Fibroblast of gingiva (primary cell): Measurements from ENCODE around the gene POC1A.
"Not testable (repeated sequence)": the region's sequence is repeated elsewhere in the genome, so short reads cannot be mapped to it uniquely, and the experiment has no call there.

Source experiments
- DNase-seq: peaks from one replicate; pipeline ENCODE4 v3.0.0-alpha.2; 2011; ENCODE audit warnings: low read depth

POC1A gene

GRCh38 chr3:52183786-52184445, 29.7 kb upstream of the POC1A start:
- DNase-seq: no peak

DNA sequence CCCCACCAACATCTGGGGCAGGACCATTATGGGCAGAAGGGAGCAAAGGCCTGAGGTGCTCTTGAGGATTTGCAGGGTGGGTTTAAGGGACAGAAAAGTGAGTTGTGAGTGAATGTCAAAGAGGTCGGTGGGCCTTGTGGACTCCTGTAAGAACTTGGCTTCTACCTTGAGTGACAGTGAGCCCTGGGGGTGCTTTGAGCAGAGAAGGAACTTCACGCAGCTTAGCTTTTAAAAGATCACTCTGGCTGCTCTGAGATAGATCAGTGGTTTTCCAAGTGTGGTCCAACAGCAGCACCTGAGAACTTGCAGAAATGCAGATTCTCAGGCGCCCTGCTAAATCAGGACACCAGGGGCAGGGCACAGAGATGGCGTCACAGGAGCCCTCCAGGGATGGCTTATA, 28.5 kb upstream of the POC1A start:
- no peak for DNase-seq

DNA sequence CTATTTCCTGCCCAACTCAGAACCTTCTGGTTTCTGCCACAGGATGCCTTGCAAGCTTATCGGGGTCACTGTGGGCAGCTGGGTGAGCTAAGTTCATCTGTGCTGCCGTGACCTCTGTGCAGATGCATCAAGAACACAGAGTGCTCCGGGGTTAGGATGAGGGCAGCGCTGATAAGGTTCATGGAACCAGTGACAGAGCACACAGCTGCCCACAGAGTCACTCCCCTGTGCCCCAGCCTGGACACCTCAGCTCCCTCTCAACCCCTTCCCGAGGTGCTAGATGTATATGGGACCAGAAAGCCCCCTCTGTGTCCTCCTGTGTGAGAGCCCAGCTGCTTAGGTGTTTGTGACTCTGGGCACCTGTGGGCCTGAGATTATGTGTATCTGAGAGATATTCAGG, 28.0 kb upstream of the POC1A start:
- DNase-seq: no peak

DNA sequence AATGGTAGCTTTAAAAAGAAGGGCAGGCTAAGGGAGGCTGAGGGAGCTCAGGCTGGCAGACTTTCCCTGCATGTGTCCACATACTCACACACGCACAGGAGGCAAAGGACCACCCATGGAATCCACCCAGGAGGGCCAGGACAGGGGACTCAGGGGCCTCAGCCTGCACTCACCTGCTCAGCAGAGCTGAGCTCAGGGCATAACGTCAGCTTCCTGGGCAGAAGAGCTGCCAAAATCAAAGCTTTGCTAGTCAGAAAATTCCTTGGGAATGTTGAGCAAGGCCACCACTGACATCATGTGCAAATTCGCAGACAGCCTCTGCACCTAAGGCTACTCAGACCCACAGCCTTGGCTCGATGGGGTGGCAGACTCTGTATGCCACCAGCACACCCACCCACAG, 27.3 kb upstream of the POC1A start:
- peak; percentile 30 for DNase-seq

DNA sequence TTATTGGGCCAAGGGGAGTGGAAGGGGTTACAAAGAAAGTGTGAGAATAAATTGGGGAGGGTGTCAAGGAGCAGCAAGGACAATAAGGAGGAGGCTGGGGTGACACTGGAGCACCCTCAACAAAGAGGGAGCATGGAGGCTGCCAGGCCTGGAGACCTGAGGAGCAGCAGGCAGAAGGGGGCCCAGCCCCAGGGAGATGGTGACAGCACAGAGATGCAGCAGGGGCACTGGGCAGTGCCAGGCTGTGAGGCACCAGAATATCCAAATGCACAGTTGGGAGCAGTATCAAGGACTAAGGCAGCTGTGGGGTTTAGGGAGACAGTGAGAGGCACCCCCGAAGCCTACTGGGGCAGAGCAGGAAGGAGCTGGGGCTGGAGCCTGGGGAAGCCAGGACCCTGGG, 24.3 kb upstream of the POC1A start:
- no peak for DNase-seq

GRCh38 chr3:52178126-52178525, 23.9 kb upstream of the POC1A start:
- not testable (repeated sequence) for DNase-seq

GRCh38 chr3:52177701-52178042, 23.4 kb upstream of the POC1A start:
- DNase-seq: no peak

- no peak for DNase-seq
Observed at GRCh38 chr3:52176951-52177700, 22.9 kb upstream of the POC1A start.

DNA sequence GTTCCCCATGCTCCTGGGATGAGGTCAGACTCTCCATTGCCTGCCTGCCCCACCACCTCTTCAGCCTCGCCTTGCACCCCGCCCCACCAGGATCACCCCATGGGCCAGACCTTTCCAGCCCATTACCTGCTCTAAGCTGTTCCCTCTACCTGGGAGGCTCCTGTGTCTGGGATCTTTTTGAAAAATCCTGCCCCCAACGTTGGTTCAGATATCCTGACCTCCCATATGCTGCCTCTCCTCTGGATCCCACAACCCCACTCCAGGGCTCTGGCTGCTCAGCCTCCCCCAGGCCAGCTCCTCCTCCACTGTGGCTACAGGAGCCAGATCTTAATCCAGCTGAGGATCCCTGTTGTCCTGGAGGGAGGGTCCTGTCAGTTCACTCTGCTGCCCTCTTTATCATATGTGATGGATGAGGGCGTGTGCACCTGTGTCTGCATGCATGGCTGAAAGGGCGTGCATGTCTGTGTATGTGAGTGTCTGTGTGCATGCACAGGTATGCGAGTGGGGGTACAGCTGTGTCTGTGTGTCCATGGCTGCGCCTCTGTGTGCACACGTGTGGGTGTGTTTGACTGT, 22.0 kb upstream of the POC1A start:
- DNase-seq: no peak

DNA sequence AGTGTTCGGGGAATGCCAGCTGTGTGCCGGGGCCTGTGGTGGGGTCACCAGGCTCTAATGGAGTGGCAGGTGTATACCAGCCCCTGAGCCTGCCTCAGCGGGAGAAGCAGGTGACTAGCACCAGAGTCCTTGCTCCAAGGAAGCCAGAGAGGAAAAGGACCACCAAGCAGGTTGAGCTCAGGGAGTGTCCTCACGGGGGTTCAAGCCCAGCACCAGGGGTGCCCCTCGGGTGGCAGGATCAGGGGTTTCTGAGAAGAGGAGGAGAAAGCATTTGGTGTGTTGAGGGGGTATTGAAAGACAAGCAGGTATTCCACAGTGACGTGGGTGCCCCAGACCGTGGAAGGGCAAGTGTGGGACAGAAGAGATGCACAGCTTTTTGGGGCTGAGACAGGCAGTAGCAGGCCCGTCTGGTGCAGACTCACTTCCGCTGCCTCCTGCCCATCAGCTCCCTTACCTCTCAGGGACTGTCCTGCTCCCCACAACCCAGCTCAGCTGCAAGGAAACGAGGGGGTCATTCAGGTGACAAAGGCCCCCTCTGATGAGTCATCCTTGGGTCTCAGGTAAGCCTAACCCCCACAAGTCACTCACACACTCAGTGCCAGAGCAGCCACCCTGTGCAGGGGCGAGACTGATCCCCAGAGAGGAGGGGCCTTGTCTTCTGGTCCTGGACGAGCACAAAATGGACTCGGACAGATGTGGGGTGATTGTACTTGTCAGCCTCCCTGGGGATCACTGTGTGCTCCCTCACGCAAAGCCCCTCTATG, 21.4 kb upstream of the POC1A start:
- DNase-seq: no peak

GRCh38 chr3:52174896-52175295, 20.7 kb upstream of the POC1A start:
- DNase-seq: no peak

GRCh38 chr3:52173101-52173500, 18.9 kb upstream of the POC1A start:
- no peak for DNase-seq

- DNase-seq: no peak
Observed at GRCh38 chr3:52172262-52172757, 18.1 kb upstream of the POC1A start.

DNA sequence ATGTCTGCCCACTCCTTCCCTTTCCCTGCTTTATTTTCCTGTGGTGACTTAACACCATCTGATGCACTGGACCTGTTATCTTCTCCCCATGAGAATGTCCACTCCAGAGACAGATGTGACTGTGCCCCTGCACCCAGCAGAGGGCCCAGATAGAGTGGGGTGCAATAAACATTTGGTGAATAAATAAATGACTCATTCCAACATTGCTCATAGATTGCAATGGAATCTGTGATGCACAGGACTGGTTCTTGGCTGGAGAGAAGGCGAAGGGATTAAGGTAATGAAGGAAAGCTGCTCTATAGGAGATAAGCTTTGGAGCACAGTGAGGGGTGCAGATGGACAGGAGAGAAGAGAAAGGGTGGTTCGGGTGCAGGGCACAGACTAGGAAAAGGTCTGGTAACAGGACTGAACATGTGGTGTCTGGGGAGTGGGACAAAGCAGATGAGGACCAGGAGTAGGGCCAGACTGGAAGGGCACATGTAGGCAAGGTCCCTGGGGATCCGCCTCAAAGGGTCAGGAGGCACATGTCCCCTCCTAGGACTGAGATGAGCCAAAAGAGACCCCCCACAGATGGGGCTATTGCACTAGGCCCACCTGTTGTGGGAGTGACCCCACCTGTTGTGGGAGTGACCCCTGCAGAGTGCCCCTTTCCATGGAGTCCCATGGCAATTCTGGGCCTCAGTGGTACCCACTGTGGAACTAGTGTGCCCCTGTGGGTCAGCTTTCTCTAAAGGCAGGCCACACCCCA, 17.5 kb upstream of the POC1A start:
- peak; percentile 40 for DNase-seq

- DNase-seq: not testable (repeated sequence)
Observed at GRCh38 chr3:52170217-52170616, 16.0 kb upstream of the POC1A start.

GRCh38 chr3:52167240-52167639, 13.0 kb upstream of the POC1A start:
- no peak for DNase-seq

DNA sequence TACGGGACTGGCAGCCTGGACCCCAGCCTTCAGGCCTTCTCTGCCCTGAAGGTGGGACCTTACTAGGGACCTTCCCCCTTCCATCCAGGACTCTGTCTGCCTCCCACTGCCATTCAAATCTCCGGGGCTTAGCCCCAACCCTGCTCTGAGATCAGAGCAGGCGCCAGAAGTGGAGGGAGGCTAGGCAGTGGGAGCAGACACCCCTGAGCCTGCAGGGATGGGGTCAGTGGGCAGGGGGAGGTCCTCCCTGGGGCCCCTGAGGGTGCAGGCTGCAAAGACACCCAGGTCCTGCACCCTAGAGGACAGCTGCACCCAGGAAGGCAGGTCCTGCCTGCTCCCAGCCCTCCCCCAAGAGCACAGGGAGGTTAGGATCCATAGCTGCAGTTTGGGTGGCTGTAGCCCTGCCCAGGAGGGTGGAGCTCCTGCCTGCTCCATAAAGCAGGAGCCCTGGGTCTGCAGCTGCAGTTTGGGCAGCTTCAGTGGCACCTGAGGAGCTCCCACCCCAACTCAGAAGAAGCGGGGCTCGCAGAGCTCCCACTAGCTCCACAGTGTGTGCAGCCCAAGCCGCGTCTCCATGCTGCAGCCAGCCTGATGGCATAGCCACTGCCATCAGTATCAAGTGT, 8.1 kb upstream of the POC1A start:
- DNase-seq: no peak

- no peak for DNase-seq
Observed at GRCh38 chr3:52159503-52159902, 5.3 kb upstream of the POC1A start.

DNA sequence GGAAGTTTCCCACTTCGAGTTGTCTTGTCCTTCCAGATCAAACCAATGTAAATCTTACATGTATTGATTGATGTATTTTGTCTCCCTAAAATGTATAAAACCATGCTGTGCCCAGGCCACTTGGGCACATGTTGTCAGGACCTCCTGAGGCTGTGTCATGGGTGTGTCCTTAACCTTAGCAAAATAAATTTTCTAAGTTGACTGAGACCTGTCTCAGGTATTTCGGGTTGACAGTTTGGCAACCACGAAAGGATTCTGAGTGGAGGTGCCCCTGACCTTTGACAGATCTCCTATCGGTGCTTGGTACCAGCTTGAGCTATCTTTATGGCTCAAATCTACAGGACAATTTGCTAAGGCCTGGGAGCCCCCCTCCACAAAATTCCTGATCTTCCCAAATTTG, 1.7 kb upstream of the POC1A start:
- DNase-seq: no peak

GRCh38 chr3:52153389-52154096, 680 bp downstream of the POC1A start:
- DNase-seq: no peak

DNA sequence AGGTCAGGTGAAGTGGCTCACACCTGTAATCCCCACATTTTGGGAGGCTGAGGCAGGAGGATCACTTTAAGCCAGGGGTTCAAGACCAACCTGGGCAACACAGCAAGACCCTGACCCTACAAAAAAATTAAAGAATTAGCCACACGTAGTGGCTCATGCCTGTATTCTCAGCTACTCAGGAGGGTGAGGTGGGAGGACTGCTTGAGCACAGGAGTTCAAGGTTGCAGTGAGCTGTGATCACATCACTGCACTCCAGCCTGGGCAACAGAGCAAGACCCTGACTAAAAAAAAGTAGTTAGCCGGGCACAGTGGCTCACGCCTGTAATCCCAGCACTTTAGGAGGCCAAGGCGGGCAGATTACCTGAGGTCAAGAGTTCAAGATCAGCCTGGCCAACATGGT, 2.2 kb downstream of the POC1A start:
- DNase-seq: not testable (repeated sequence)
